GM13977 (cell line): ENCODE measurements around the gene STAG1.

Experiments used
- DNase-seq: peaks from one replicate; pipeline ENCODE4 v3.0.0; 2012; ENCODE audit warnings: low spot score
- in situ Hi-C: fragments of 300-500 bp; cut with MboI; formaldehyde crosslinking; loops from one replicate; pipeline ENCODE4 v1.12.0; 2022; ENCODE audit warnings: low sequenced_read_pairs, low pct_unique_long_range_greater_than_20kb, mixed read lengths, inconsistent platforms; ENCODE audit not compliant: unreplicated experiment
- TF ChIP-seq, protein P1 (sequence below): IDR thresholded peaks from 2 replicates; pipeline ENCODE4 v1.5.1; 2012; ENCODE audit warnings: mild to moderate bottlenecking, control low read depth; ENCODE audit not compliant: insufficient read depth; ENCODE audit errors: extremely low read depth, missing control alignments

STAG1 gene

DNA sequence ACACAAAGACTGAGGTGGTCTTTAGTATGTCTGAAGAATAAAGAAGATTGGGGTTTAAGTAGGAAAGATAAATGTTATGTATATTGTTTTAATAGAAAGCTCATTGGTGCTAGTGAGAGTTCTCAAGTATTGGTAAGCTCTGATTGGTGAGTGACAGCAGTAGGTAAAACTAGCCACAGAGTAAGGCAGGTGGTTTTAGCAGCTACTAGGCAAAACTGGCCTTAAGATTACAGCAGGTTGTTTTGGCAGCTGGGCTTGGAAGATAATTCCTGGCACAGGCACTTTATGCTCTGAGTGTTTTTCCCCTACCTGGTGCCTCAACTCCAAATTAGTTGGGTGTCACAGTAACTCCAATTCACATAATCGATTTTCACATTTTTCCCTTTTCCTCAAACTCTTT is 66.3 kb downstream of the STAG1 start:
- DNase-seq: no peak
- in situ Hi-C loops: no loop called here

DNA sequence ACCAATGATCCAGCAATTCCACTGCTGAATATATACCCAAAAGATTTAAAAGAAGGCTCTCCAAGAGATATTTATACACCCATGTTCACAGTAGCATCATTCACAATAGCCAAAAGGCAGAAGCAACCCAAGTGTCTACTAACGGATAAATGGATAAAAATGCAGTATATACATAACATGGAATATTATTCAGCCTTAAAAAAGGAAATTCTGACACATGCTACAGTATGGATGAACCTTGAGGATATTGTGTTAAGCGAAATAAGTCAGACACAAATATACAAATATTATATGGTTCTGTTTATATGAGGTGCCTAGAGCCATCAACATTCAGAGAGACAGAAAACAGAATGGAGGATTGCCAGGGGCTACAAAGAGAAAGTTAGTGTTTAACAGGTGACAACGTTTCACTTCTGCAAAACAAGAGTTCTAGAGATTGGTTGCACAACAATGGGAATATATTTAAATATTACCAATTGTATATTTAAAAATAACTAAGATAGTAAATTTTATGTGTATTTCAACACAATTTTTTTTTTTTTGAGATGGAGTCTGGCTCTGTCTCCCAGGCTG is 69.4 kb downstream of the STAG1 start:
- TF ChIP-seq, protein P1, sequence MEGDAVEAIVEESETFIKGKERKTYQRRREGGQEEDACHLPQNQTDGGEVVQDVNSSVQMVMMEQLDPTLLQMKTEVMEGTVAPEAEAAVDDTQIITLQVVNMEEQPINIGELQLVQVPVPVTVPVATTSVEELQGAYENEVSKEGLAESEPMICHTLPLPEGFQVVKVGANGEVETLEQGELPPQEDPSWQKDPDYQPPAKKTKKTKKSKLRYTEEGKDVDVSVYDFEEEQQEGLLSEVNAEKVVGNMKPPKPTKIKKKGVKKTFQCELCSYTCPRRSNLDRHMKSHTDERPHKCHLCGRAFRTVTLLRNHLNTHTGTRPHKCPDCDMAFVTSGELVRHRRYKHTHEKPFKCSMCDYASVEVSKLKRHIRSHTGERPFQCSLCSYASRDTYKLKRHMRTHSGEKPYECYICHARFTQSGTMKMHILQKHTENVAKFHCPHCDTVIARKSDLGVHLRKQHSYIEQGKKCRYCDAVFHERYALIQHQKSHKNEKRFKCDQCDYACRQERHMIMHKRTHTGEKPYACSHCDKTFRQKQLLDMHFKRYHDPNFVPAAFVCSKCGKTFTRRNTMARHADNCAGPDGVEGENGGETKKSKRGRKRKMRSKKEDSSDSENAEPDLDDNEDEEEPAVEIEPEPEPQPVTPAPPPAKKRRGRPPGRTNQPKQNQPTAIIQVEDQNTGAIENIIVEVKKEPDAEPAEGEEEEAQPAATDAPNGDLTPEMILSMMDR: no peak
- in situ Hi-C loops: no loop called here
- no peak for DNase-seq

More for the DNA sequence above, 66.3 kb downstream of the STAG1 start:
- TF ChIP-seq, protein P1: no peak

DNA sequence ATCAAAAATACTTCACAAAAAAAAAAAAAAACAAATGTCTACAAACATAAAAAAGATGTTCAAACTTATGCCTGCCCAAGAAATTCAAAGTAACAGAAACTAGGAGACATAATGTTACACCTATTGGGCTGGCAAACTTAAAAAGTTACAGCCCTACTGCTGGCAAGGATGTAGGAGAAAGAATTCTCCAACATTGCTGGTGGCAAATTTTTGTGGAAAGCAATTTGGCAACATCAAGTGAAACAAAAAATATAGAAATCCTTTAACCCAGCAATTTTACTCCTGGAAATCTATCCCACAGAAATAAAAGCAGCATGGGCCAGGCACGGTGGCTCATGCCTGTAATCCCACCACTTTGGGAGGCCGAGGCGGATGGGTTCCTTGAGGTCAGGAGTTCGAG is 73.2 kb downstream of the STAG1 start:
- no peak for DNase-seq
- TF ChIP-seq, protein P1: no peak
- in situ Hi-C loops: no loop called here

DNA sequence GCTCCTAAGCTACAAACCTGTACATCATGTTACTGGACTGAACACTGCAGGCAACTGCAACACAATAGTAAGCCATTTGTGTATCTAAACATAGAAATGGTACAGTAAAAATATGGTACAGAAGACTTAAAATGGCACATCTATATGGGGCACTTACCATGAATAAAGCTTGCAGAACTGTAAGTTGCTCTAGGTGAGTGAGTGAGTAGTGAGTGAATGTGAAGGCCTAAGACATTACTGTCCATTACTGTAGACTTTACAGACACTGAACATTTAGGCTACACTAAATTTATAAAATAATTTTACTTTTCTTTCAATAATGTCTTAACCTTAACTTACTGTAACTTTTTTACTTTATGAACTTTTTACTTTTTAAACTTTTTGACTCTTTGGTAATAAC is 76.2 kb downstream of the STAG1 start:
- in situ Hi-C loops: no loop called here
- no peak for DNase-seq
- TF ChIP-seq, protein P1: no peak

DNA sequence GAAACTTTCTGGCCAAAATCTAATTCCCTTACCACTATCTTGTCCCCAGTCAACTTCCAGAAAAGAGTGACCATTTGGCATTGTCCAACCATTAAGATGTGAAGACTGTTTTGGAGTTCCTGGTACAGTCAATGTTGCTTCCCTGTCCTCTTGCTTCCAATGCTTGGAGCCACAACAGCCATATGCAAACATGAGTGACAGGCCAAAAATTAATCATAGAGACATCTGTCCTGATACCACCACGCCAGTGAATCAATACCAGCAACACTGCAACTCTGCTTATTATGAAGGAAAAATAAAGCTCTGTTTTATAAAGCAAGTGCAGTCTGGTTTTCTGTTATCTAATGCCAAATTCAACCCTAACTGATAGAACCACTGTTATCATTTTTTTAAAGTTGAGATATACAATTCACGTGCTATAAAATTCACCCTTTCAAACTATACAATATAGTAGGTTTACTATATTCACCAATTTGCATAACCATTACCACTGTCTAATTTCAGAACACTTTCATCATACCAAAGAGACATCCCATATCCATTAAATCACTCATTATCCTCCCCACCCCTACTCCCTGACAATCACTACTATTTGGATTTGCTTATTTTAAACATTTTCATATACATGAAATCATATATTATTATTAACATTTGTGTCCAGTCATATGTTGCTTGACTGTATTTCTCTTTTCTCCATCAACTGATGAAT is 76.9 kb downstream of the STAG1 start:
- DNase-seq: no peak
- TF ChIP-seq, protein P1: no peak
- in situ Hi-C loops: no loop called here

DNA sequence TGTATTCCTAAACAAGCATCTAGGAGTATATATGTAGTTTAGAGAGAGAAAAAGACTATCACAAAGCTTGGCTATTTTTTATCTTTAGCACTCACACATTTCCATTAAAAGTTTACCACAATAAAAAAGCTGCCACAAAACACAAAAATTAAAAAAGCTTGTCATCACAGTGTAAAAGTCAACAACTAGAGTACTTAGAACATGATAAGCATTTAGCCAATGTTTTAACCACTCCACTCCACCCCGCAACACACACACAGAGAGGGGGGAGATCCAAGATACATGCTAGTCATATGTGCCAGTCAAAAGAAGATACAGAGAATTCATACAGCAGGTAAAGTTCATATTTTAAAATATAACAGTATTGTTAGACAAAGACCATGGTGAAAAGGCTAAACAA is 79.7 kb downstream of the STAG1 start:
- in situ Hi-C loops: no loop called here
- TF ChIP-seq, protein P1: no peak
- DNase-seq: no peak
